Measurements from ENCODE around the gene ZNF70.

The ZNF70 gene

GRCh38 chr22:23779083-23779482, 28.2 kb upstream of the ZNF70 start:
- DNase-seq (ENCODE audit: low read depth), result no peak

GRCh38 chr22:23778577-23778900, 27.6 kb upstream of the ZNF70 start:
- no peak for DNase-seq (ENCODE audit: low read depth)

GRCh38 chr22:23777776-23778576, 27.1 kb upstream of the ZNF70 start:
- no peak for DNase-seq (ENCODE audit: low read depth)

- DNase-seq (ENCODE audit: low read depth), result no peak
Observed at GRCh38 chr22:23775779-23776375, 25.0 kb upstream of the ZNF70 start.

GRCh38 chr22:23774922-23775436, 24.1 kb upstream of the ZNF70 start:
- DNase-seq (ENCODE audit: low read depth), result peak; percentile 38

GRCh38 chr22:23774114-23774921, 23.4 kb upstream of the ZNF70 start:
- DNase-seq (ENCODE audit: low read depth), result no peak

GRCh38 chr22:23773483-23774113, 22.7 kb upstream of the ZNF70 start:
- DNase-seq (ENCODE audit: low read depth), result no peak

- peak; percentile 30 for DNase-seq (ENCODE audit: low read depth)
Observed at GRCh38 chr22:23772649-23773473, 21.9 kb upstream of the ZNF70 start, which contains the start of gene MMP11. TSS of gene MMP11 (plus strand) at chr22:23772849. CDS start at chr22:23772871, 22 bp downstream.

- DNase-seq (ENCODE audit: low read depth), result no peak
Observed at GRCh38 chr22:23772315-23772648, 21.4 kb upstream of the ZNF70 start.

- no peak for DNase-seq (ENCODE audit: low read depth)
Observed at GRCh38 chr22:23769321-23769965, 18.5 kb upstream of the ZNF70 start.

GRCh38 chr22:23767673-23768548, 17.0 kb upstream of the ZNF70 start, which contains the start of gene CHCHD10:
TSS of gene CHCHD10 (minus strand) at chr22:23767972. CDS start at chr22:23767874, 98 bp downstream.
- peak; percentile 72 for DNase-seq (ENCODE audit: low read depth)

GRCh38 chr22:23767303-23767672, 16.4 kb upstream of the ZNF70 start:
- no peak for DNase-seq (ENCODE audit: low read depth)

GRCh38 chr22:23764899-23765881, 14.3 kb upstream of the ZNF70 start:
- no peak for DNase-seq (ENCODE audit: low read depth)

GRCh38 chr22:23763954-23764353, 13.0 kb upstream of the ZNF70 start:
- DNase-seq (ENCODE audit: low read depth), result no peak

- DNase-seq (ENCODE audit: low read depth), result no peak
Observed at GRCh38 chr22:23763579-23763945, 12.7 kb upstream of the ZNF70 start.

GRCh38 chr22:23762842-23763578, 12.1 kb upstream of the ZNF70 start, which contains the start of gene C22orf15:
TSS of gene C22orf15 (plus strand) at chr22:23762990. CDS start at chr22:23763307, 317 bp downstream.
- no peak for DNase-seq (ENCODE audit: low read depth)

- no peak for DNase-seq (ENCODE audit: low read depth)
Observed at GRCh38 chr22:23760056-23760455, 9.1 kb upstream of the ZNF70 start.

- no peak for DNase-seq (ENCODE audit: low read depth)
Observed at GRCh38 chr22:23759566-23759965, 8.7 kb upstream of the ZNF70 start.

Measured in fibroblast of gingiva (primary cell).